Nucleus accumbens (tissue), 56 donors: ENCODE results near the gene PTGDR.

Source experiments
- DNase-seq, 56 donors: peaks; one replicate each; lab custom pipeline; 2025; lab: John Stamatoyannopoulos, UW

PTGDR gene

GRCh38 chr14:52263190-52263589 lies 4.3 kb upstream of the PTGDR start:
- DNase-seq: no peak

GRCh38 chr14:52265253-52265652 lies 2.2 kb upstream of the PTGDR start:
- no peak for DNase-seq

GRCh38 chr14:52266179-52266578 lies 1.3 kb upstream of the PTGDR start:
- no peak for DNase-seq

DNA sequence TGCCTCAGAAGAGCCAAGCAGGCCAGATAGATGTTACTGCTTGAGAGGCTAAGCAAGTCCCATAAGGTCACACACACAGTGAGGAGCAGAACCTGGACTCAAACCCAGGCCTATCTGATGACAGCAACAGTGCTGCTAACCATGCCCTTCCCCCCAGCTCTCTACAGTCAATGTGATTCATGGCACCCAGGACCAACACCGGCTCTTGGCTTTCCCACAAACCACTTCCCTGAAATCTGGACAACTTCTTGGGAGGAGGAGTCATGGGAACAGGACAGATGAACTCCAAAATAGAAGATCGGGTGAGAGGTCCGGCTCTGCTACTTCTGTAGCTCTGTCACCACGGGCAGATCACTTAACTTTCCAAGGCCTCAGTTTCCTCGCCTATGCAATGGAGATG lies 716 bp upstream of the PTGDR start:
- DNase-seq: no peak

GRCh38 chr14:52268279-52269061 lies 972 bp downstream of the PTGDR start:
- DNase-seq: no peak

- DNase-seq: no peak
Measured at GRCh38 chr14:52269100-52269499, 1.6 kb downstream of the PTGDR start.

GRCh38 chr14:52269982-52270381 lies 2.5 kb downstream of the PTGDR start:
- no peak for DNase-seq

DNA sequence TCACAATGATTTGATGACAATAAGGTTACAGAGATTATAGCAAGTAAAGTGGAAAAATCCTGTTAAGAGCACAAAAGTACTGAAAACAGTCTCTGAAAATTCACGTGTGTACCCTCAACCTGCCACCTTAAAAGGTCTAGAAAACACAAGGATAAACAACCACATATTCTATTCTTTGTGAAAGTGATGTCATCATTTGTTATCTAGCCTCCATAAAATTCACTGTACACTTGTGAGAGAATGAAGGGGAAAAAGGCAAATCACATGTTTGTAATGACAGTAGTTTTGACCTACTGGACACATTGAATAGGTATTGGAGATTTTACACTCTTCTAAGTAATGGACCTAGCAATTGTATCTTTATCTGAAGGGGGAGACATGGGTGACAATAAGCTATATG lies 4.0 kb downstream of the PTGDR start:
- DNase-seq: no peak

- no peak for DNase-seq
Measured at GRCh38 chr14:52272375-52272774, 4.9 kb downstream of the PTGDR start.

DNA sequence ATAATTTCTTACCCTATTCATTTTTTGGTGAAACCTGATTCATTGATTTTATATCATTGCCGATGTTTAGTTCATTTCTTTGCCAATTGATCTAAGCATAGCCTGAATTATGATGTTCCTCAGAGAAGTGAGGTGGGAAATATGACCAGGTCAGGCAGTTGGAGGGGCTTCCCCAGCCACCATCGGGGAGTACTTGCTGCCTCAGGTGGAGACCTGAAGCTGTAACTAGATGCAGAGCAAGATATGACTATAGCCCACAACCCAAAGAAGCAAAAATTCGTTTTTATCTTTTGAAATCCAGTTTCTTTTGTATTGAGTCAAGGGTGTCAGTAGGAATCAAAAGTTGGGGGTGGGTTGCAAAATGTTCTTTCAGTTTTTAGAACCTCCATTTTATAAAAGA lies 7.9 kb downstream of the PTGDR start:
- no peak for DNase-seq

DNA sequence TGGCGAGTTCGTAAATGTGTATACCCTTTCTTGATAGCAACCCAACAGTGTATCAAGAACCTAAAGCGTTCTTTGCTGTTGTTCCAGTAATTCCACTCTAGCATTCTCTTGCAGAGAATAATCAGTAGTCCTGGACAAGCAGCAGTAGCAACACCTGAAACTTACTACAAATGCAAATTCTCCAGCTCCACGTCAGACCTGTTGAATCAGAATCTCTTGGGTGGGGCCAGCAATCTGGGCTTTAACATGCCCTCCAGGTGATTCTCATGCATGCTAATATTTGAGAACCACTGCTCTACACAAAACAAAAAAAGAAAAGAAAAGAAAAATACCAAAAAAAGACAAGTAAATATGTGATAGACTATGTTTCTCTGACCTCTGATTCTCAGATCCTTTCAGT lies 10.1 kb downstream of the PTGDR start:
- DNase-seq: no peak

DNA sequence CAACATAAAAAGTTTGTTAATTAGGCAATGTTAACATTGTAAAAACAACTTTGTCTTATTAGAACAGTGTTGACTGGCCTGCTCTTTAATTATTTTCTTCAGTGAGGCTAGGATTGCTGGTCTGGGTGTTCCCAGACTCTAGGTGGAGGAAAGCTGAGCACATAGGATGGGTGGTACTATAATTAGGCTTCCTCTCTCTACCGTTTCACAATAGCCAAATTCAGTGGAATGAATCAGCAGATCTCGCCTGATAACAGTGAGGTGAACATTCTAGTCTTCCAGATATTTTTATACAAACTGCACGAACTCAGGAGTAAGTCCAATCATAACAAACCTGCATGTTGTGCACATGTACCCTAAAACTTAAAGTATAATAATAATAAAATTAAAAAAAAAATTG lies 11.9 kb downstream of the PTGDR start:
- DNase-seq: no peak

DNA sequence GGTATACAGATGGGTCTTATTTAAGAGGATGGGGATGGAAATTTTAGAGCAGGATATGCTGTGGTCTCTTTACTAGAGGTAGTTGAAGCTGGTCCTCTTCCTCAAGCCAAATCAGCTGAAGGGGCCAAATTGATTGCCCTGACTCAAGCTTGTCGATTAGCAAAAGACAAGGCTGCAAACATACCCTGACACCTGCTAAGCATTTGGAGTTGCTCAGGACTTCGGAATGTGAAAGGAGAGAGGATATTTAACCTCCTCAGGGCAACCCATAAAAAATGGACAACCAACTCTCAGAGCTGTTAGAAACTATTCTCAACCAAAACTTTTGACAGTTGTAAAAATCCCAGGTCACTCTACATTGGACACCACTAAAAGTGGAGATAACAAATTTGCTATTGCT lies 15.6 kb downstream of the PTGDR start:
- DNase-seq: no peak

DNA sequence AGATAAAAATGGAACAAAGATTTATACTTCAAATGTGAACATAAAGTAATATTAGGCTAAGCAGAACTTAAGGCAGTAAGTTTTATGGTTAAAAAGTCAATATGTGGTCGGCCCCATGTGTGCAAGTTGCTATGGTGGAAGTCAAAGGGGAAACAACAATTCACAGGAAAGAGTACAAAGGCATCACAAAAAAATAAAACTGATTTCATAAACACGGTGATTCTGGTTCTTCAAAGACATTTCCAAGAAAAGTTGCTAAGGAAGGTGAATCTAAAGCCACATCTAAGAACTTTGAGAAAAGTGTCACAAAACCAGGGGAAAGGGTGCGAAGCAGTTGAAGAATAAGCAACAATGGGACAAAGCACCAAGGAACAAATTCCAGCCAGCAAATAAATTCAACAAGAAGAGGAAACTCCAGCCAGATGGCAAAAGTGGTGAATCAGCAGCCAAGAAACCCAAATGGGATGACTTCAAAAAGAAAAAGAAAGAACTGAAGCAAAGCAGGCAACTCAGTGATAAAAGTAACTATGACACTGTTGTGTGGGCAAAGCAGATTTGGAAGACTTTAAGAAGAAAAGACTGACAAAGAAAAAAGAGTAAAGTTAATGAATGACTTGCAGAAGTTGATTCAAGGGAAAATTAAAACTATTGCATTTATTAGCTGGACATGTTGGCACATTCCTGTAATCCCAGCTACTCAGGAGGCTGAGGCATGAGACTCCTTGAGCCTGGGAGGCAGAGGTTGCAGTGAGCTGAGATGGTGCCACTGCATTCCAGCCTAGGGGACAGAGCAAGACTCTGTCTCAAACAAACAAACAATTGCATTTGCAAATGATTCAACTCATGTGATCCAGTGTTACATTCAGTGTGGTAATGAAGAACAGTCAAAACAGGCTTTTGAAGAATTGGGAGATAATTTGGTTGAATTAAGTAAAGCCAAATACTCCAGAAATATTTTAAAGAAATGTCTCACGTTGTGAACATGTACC lies 19.5 kb downstream of the PTGDR start:
- DNase-seq: no peak

- no peak for DNase-seq
Measured at GRCh38 chr14:52296378-52296777, 28.9 kb downstream of the PTGDR start.

DNA sequence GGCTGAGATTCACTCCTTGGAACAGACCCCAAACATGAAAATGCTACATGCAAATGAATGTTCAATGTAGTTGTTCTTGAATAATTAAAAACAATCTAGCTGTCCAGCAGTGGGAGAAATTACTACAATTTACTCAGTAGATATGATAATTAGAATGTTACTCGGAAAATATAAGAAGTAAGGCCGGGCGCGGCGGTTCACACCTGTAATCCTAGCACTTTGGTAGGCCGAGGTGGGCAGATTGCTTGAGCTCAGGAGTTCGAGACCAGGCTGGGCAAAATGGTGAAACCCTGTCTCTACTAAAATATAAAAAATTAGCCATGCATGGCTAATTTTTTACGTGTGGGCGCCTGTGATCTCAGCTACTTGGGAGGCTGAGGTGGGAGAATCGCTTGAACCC lies 31.3 kb downstream of the PTGDR start:
- no peak for DNase-seq

GRCh38 chr14:52299692-52300278 lies 32.3 kb downstream of the PTGDR start:
- DNase-seq: no peak

DNA sequence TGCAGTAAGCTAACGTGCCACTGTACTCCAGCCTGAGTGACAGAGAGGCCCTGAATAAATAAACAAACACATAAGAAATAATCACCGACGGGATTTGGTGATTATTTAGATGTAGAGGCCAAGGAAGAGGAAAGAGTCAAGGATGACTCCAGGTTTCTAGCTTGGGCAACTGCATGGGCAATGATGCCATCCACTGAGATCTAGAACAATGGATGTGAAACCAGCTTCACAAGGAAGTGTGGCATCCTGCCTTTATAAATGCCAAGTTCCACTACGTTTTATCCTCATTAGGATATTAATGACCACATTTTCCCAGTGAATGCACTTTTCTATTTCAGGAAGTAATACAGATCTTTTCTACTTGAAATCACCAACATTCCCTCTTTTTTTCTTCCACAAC lies 35.7 kb downstream of the PTGDR start:
- no peak for DNase-seq

DNA sequence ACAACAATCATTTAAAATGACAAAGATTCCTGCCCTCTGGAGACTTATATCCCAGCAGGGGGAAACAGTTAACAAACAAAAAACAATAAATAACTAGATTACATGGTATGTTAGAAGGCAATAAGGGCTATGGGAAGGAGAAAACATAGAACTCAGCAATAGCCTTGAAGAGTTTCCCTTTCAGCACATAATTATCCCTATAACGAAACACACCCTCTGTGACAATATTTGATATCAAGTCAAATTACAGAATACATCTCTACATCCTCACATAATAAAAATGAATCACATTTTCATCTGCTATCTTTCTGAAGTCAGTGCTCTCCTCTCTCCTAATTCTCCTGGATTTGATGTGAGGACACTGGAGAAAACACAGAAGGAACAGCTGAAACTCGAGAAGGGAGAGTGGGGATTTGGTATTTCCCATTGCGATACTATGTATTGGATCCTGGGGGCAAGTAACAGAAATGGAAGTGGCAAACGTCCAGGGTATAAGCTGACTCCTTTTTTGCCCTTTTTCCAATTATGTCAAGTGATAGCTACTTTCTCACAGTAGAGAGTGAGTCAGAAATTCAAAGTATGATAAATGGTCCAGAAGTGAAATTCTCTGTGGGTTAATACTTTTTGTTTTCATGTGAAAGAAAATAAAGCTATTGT lies 36.9 kb downstream of the PTGDR start:
- DNase-seq: no peak

DNA sequence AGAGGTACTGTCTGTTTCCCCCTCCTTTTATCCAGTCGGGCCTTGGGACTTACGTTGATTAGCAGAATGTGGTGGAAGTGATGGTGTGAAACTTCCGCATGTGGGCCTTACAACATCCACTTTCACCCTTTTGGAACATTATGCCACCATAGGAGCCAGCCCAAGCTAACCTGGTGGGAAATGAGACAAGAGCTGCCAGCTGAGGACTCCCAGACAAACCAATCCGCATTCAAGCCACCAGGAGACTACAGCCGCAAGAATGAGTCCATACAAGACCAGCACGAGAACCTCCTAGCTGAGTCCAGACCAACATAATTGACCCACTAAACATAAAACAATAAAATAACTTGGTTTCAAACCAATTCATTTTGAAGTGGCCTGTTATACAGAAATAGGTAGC lies 37.5 kb downstream of the PTGDR start:
- no peak for DNase-seq

- DNase-seq: no peak
Measured at GRCh38 chr14:52307376-52307775, 39.9 kb downstream of the PTGDR start.
